SK-N-SH treated with all-trans-retinoic acid at 6 μM for 48 hours (cell line): ENCODE results near the gene EPHA1.

Experiments used
- ATAC-seq: fragments of 200-7000 bp; cut with Tn5 transposase; 3 replicates; pipeline ENCODE4 v1.9.1; 2020; ENCODE audit warnings: mild to moderate bottlenecking, moderate library complexity
- ARNTL ChIP-seq: fragments of 450-650 bp; formaldehyde crosslinking; IDR thresholded peaks from 2 replicates; pipeline ENCODE4 v1.5.0; 2020; ENCODE audit warnings: low read depth, mild to moderate bottlenecking, moderate library complexity, borderline replicate concordance
- BACH2 ChIP-seq: fragments of 250-450 bp; sonication (Bioruptor Pico); IDR thresholded peaks from 2 replicates; pipeline ENCODE4 v1.9.0; 2021; ENCODE audit warnings: mild to moderate bottlenecking, borderline replicate concordance
- CREB5 ChIP-seq: fragments of 250-450 bp; sonication (Bioruptor Pico); IDR thresholded peaks from 2 replicates; pipeline ENCODE4 v1.5.1; 2020; ENCODE audit warnings: low read depth, mild to moderate bottlenecking, moderate library complexity
- CSDC2 ChIP-seq: fragments of 250-450 bp; sonication (Bioruptor Pico); IDR thresholded peaks from 2 replicates; pipeline ENCODE4 v1.5.0; 2020; ENCODE audit warnings: mild to moderate bottlenecking, moderate library complexity
- CSRNP3 ChIP-seq: fragments of 250-450 bp; sonication (Bioruptor Pico); IDR thresholded peaks from 2 replicates; pipeline ENCODE4 v1.5.1; 2021; ENCODE audit warnings: mild to moderate bottlenecking, moderate library complexity
- ESRRG ChIP-seq: fragments of 250-450 bp; sonication (Bioruptor Pico); IDR thresholded peaks from 2 replicates; pipeline ENCODE4 v1.6.1; 2021; ENCODE audit warnings: mild to moderate bottlenecking
- GLIS3 ChIP-seq: fragments of 250-450 bp; sonication (Bioruptor Pico); IDR thresholded peaks from 2 replicates; pipeline ENCODE4 v1.5.0; 2020; ENCODE audit warnings: mild to moderate bottlenecking, moderate library complexity
- ISL1 ChIP-seq: fragments of 250-450 bp; sonication (Bioruptor Pico); IDR thresholded peaks from 2 replicates; pipeline ENCODE4 v2.1.2; 2022; ENCODE audit warnings: mild to moderate bottlenecking, moderate library complexity
- OSR1 ChIP-seq: fragments of 250-450 bp; sonication (Bioruptor Pico); IDR thresholded peaks from 2 replicates; pipeline ENCODE4 v1.8.0; 2022; ENCODE audit warnings: moderate library complexity, mild to moderate bottlenecking, inconsistent platforms
- PPARA ChIP-seq: fragments of 250-450 bp; sonication (Bioruptor Pico); IDR thresholded peaks from 2 replicates; pipeline ENCODE4 v1.5.0; 2020; ENCODE audit warnings: mild to moderate bottlenecking, borderline replicate concordance
- RARB ChIP-seq: fragments of 250-450 bp; sonication (Bioruptor Pico); IDR thresholded peaks from 2 replicates; pipeline ENCODE4 v1.8.0; 2021; ENCODE audit warnings: mild to moderate bottlenecking, moderate library complexity
- TCF4 ChIP-seq: fragments of 250-450 bp; sonication (Bioruptor Pico); IDR thresholded peaks from 2 replicates; pipeline ENCODE4 v1.8.0; 2021; ENCODE audit warnings: mild to moderate bottlenecking, moderate library complexity, borderline replicate concordance
- TOX ChIP-seq: fragments of 250-450 bp; sonication (Bioruptor Pico); IDR thresholded peaks from 2 replicates; pipeline ENCODE4 v1.8.0; 2021; ENCODE audit warnings: mild to moderate bottlenecking, moderate library complexity, borderline replicate concordance
- ZC3H10 ChIP-seq: fragments of 250-450 bp; sonication (Bioruptor Pico); IDR thresholded peaks from 2 replicates; pipeline ENCODE4 v1.5.1; 2021; ENCODE audit warnings: mild to moderate bottlenecking, moderate library complexity
- ZFP3 ChIP-seq: fragments of 250-450 bp; sonication (Bioruptor Pico); IDR thresholded peaks from 2 replicates; pipeline ENCODE4 v1.5.0; 2020; ENCODE audit warnings: mild to moderate bottlenecking, moderate library complexity
- ZFP30 ChIP-seq: fragments of 450-650 bp; formaldehyde crosslinking; IDR thresholded peaks from 2 replicates; pipeline ENCODE4 v1.5.0; 2022; ENCODE audit warnings: mild to moderate bottlenecking, moderate library complexity
- ZNF565 ChIP-seq: fragments of 450-650 bp; formaldehyde crosslinking; conservative IDR thresholded peaks from 2 replicates; pipeline ENCODE4 v1.5.0; 2020; ENCODE audit warnings: low read depth, mild to moderate bottlenecking, moderate library complexity
- ZNF70 ChIP-seq: fragments of 450-650 bp; formaldehyde crosslinking; IDR thresholded peaks from 2 replicates; pipeline ENCODE4 v1.5.0; 2020; ENCODE audit warnings: mild to moderate bottlenecking, moderate library complexity
- ZNF8 ChIP-seq: fragments of 450-650 bp; formaldehyde crosslinking; IDR thresholded peaks from 2 replicates; pipeline ENCODE4 v1.5.0; 2020; ENCODE audit warnings: mild to moderate bottlenecking, moderate library complexity
- TF ChIP-seq, protein P1 (sequence below): fragments of 250-450 bp; sonication (Bioruptor Pico); IDR thresholded peaks from 2 replicates; pipeline ENCODE4 v1.8.0; 2021; ENCODE audit warnings: low read depth, mild to moderate bottlenecking, moderate library complexity, borderline replicate concordance
- TF ChIP-seq, protein P2 (sequence below): fragments of 250-450 bp; sonication (Bioruptor Pico); IDR thresholded peaks from 2 replicates; pipeline ENCODE4 v1.8.0; 2020; ENCODE audit warnings: mild to moderate bottlenecking, moderate library complexity, borderline replicate concordance

The EPHA1 gene

DNA sequence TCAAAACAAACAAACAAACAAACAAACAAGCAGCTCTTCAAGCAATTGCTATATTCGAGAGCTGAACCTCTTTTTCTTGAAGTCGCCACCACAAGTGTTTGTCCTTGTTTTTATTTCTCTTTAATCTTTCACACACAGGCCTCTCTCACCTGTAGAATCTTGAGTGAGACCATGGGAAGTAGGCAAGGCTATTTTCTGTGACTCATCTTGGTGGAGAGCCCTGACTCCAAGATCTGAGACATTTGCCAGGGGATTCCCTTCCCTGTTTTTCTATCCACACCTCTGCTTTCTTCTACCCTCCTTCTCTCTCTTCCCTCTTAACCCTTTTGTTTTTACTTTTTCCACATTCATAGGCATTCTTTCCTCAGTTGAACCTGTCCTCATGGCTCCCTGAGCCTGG, 26.6 kb upstream of the EPHA1 start (continued):
- TF ChIP-seq CSRNP3 (CRISPR knock-in tag): no peak
- TF ChIP-seq, all 23 proteins: peak for 0

- TF ChIP-seq OSR1 (CRISPR knock-in tag): no peak
- no peak for TF ChIP-seq ZC3H10
- TF ChIP-seq ZNF8: no peak
- no peak for TF ChIP-seq ZFP3 (CRISPR knock-in tag)
- no peak for TF ChIP-seq ARNTL (CRISPR knock-in tag)
- TF ChIP-seq, protein P1, sequence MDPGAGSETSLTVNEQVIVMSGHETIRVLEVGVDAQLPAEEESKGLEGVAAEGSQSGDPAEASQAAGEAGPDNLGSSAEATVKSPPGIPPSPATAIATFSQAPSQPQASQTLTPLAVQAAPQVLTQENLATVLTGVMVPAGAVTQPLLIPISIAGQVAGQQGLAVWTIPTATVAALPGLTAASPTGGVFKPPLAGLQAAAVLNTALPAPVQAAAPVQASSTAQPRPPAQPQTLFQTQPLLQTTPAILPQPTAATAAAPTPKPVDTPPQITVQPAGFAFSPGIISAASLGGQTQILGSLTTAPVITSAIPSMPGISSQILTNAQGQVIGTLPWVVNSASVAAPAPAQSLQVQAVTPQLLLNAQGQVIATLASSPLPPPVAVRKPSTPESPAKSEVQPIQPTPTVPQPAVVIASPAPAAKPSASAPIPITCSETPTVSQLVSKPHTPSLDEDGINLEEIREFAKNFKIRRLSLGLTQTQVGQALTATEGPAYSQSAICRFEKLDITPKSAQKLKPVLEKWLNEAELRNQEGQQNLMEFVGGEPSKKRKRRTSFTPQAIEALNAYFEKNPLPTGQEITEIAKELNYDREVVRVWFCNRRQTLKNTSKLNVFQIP: no peak
- TF ChIP-seq GLIS3 (CRISPR knock-in tag): no peak
- no peak for TF ChIP-seq CREB5 (CRISPR knock-in tag)
- TF ChIP-seq PPARA (CRISPR knock-in tag): no peak
- no peak for TF ChIP-seq TOX (CRISPR knock-in tag)
- no peak for TF ChIP-seq ZNF565 (CRISPR knock-in tag)
- no peak for TF ChIP-seq BACH2 (CRISPR knock-in tag)
- TF ChIP-seq ISL1 (CRISPR knock-in tag): no peak
- no peak for TF ChIP-seq ESRRG (CRISPR knock-in tag)
- TF ChIP-seq ZFP30 (CRISPR knock-in tag): no peak
- TF ChIP-seq RARB (CRISPR knock-in tag): no peak
- TF ChIP-seq ZNF70 (CRISPR knock-in tag): no peak
- TF ChIP-seq, protein P2, sequence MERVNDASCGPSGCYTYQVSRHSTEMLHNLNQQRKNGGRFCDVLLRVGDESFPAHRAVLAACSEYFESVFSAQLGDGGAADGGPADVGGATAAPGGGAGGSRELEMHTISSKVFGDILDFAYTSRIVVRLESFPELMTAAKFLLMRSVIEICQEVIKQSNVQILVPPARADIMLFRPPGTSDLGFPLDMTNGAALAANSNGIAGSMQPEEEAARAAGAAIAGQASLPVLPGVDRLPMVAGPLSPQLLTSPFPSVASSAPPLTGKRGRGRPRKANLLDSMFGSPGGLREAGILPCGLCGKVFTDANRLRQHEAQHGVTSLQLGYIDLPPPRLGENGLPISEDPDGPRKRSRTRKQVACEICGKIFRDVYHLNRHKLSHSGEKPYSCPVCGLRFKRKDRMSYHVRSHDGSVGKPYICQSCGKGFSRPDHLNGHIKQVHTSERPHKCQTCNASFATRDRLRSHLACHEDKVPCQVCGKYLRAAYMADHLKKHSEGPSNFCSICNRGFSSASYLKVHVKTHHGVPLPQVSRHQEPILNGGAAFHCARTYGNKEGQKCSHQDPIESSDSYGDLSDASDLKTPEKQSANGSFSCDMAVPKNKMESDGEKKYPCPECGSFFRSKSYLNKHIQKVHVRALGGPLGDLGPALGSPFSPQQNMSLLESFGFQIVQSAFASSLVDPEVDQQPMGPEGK: no peak
- no peak for ATAC-seq
These were observed 26.0 kb upstream of the EPHA1 start for GRCh38 chr7:143434660-143435059.

GRCh38 chr7:143433759-143434158, 25.1 kb upstream of the EPHA1 start:
- no peak for TF ChIP-seq OSR1 (CRISPR knock-in tag)
- no peak for TF ChIP-seq TCF4 (CRISPR knock-in tag)
- no peak for ATAC-seq

GRCh38 chr7:143431109-143431508, 22.5 kb upstream of the EPHA1 start:
- ATAC-seq: peak; percentile 18; the same call in 1 of the 3 replicates
- TF ChIP-seq ZFP3 (CRISPR knock-in tag): no peak
- no peak for TF ChIP-seq TCF4 (CRISPR knock-in tag)
- no peak for TF ChIP-seq RARB (CRISPR knock-in tag)
- TF ChIP-seq ZNF565 (CRISPR knock-in tag): no peak
- no peak for TF ChIP-seq ISL1 (CRISPR knock-in tag)
- no peak for TF ChIP-seq CSDC2 (CRISPR knock-in tag)
- TF ChIP-seq ARNTL (CRISPR knock-in tag): no peak
- TF ChIP-seq ESRRG (CRISPR knock-in tag): no peak
